Uterus (tissue), 2 donors: ENCODE data around the gene CLASRP.

ENCODE experiments used
- POLR2A ChIP-seq, 2 donors: fragments of 450-650 bp; IDR thresholded peaks; one replicate each; pipeline ENCODE4 v1.6.1; 2016; ENCODE audit warnings: antibody characterized with exemption in 2 of 2, mild to moderate bottlenecking in 1 of 2, moderate library complexity in 1 of 2
- TF ChIP-seq, protein P1 (sequence below), 4 experiments: fragments of 200-600 bp in 2 of 4; fragments of 450-650 bp in 2 of 4; sonication (generic) in 2 of 4; IDR thresholded peaks; one replicate each; pipeline ENCODE4 v1.5.1; 2016 to 2019; ENCODE audit warnings: antibody characterized with exemption in 4 of 4, mild to moderate bottlenecking in 2 of 4, moderate library complexity in 1 of 4

DNA sequence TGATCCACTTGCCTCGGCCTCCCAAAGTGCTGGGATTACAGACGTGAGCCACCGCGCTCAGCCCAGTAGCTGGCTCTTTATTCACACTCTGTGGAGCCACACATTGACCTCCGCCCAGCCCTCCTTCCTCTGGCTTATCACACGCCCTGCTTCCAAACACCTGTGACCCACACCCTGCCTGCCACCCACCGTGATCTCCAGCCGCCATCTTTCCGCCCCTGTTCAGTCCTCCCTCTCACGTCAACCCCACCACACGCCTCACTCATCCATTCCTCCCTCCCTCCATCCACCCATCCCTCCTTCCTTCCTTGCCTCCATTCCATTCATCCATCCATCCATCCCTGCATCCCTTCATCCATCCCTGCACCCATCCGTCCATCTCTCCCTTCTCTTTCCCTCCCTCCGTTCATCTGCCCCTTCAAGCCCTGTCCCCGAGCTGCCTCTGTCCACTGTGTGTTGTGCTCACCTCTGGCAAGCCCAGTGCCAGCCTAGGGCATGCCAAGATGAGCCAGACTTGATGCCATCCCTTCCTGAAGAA lies 19.8 kb downstream of the CLASRP start:
- TF ChIP-seq, protein P1, sequence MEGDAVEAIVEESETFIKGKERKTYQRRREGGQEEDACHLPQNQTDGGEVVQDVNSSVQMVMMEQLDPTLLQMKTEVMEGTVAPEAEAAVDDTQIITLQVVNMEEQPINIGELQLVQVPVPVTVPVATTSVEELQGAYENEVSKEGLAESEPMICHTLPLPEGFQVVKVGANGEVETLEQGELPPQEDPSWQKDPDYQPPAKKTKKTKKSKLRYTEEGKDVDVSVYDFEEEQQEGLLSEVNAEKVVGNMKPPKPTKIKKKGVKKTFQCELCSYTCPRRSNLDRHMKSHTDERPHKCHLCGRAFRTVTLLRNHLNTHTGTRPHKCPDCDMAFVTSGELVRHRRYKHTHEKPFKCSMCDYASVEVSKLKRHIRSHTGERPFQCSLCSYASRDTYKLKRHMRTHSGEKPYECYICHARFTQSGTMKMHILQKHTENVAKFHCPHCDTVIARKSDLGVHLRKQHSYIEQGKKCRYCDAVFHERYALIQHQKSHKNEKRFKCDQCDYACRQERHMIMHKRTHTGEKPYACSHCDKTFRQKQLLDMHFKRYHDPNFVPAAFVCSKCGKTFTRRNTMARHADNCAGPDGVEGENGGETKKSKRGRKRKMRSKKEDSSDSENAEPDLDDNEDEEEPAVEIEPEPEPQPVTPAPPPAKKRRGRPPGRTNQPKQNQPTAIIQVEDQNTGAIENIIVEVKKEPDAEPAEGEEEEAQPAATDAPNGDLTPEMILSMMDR (IDR thresholded peaks at IDR 0.05) = no peak
- TF ChIP-seq POLR2A (IDR thresholded peaks at IDR 0.05) = no peak
